Measurements from ENCODE around the gene TMEM95. TPM values are rescaled to one million over a fixed set of nuclear protein-coding genes. Genes with fewer than 3 reads are reported as not detected.

TMEM95 gene
- total RNA-seq, 1 donor from 2014 or later, result not detected

- Histone ChIP-seq H3K9me3 (no peaks in the 10 kb centered on the region), H3K4me1 (peaks cover 10 to 33% of the 10 kb centered on the region in 2 donors), H3K27ac (peak within 1 kb of the TSS; percentile 93 to 95), H3K27me3 (no peaks in the 10 kb centered on the region), H3K4me3 (peak within 1 kb of the TSS; percentile 81 to 88), H3K36me3 (peaks cover 60 to 64% of the 10 kb centered on the region in 2 donors)
- no peak for TF ChIP-seq CTCF (IDR thresholded peaks at IDR 0.05)
- intact Hi-C loops (cut with DNase I), result loop anchor here (1.0 kb wide), 1 partner anchor 14 kb away; the partner anchor contains the start of gene NEURL4
- DNase-seq (ENCODE audit: low spot score in 2 of 2), result peak; percentile 61 to 96
Observed at GRCh38 chr17:7314719-7315569, 40.0 kb upstream of the TMEM95 start, which contains the start of gene GPS2. TSS of gene GPS2 (minus strand) at chr17:7315360. CDS start at chr17:7315052, 308 bp downstream.

GRCh38 chr17:7315570-7316235 lies 39.3 kb upstream of the TMEM95 start:
- Histone ChIP-seq H3K27me3 (no peaks in the 10 kb centered on the region), H3K27ac (peak overlapping the region; percentile 93 to 95), H3K4me3 (peak overlapping the region; percentile 81 to 88), H3K4me1 (peaks cover 10 to 25% of the 10 kb centered on the region in 2 donors), H3K36me3 (peaks cover 60 to 63% of the 10 kb centered on the region in 2 donors), H3K9me3 (no peaks in the 10 kb centered on the region)
- no peak for DNase-seq (ENCODE audit: low spot score in 2 of 2)
- intact Hi-C loops (cut with DNase I), result loop anchor here (1.0 kb wide), 1 partner anchor 14 kb away; the partner anchor contains the start of gene NEURL4
- TF ChIP-seq CTCF (IDR thresholded peaks at IDR 0.05), result no peak

- no peak for TF ChIP-seq CTCF (IDR thresholded peaks at IDR 0.05)
- intact Hi-C loops (cut with DNase I), result no loop called here
- Histone ChIP-seq H3K4me3 (no peak overlapping the region), H3K9me3 (no peaks in the 10 kb centered on the region), H3K36me3 (peaks cover 60 to 63% of the 10 kb centered on the region in 2 donors), H3K27me3 (no peaks in the 10 kb centered on the region), H3K27ac (no peak overlapping the region), H3K4me1 (peaks cover 10 to 24% of the 10 kb centered on the region in 2 donors)
- DNase-seq (ENCODE audit: low spot score in 2 of 2), result no peak
Observed at GRCh38 chr17:7317161-7317803, 37.7 kb upstream of the TMEM95 start.

- Histone ChIP-seq H3K36me3 (peaks cover 60 to 63% of the 10 kb centered on the region in 2 donors), H3K9me3 (no peaks in the 10 kb centered on the region), H3K27ac (no peak overlapping the region), H3K4me3 (no peak overlapping the region), H3K27me3 (no peaks in the 10 kb centered on the region), H3K4me1 (peaks cover 10 to 18% of the 10 kb centered on the region in 2 donors)
- no peak for DNase-seq (ENCODE audit: low spot score in 2 of 2)
- intact Hi-C loops (cut with DNase I), result no loop called here
- no peak for TF ChIP-seq CTCF (IDR thresholded peaks at IDR 0.05)
Observed at GRCh38 chr17:7318121-7318860, 36.7 kb upstream of the TMEM95 start.

GRCh38 chr17:7321466-7321865 lies 33.5 kb upstream of the TMEM95 start:
- intact Hi-C loops (cut with DNase I), result no loop called here
- Histone ChIP-seq H3K4me3 (no peak overlapping the region), H3K27me3 (no peaks in the 10 kb centered on the region)

More at GRCh38 chr17:7321466-7321865, 33.5 kb upstream of the TMEM95 start:
- no peak for TF ChIP-seq CTCF (IDR thresholded peaks at IDR 0.05)
- no peak for DNase-seq (ENCODE audit: low spot score in 2 of 2)
- peaks cover 68 to 79% of the 10 kb centered on the region in 2 donors for H3K36me3 ChIP-seq
- H3K4me1 ChIP-seq, result no peaks in the 10 kb centered on the region
- H3K9me3 ChIP-seq, result no peaks in the 10 kb centered on the region
- H3K27ac ChIP-seq, result no peak overlapping the region
